Kidney tubule cell (primary cell): ENCODE results near the gene OLR1.
"Not testable (repeated sequence)": the region's sequence is repeated elsewhere in the genome, so short reads cannot be mapped to it uniquely, and the experiment has no call there.

ENCODE experiments used
- DNase-seq: peaks from one replicate; pipeline ENCODE4 v3.0.0-alpha.2; 2018; ENCODE audit warnings: low spot score

The OLR1 gene

GRCh38 chr12:10190558-10191388, 18.8 kb upstream of the OLR1 start:
- peak; percentile 64 for DNase-seq

GRCh38 chr12:10189653-10190052, 17.7 kb upstream of the OLR1 start:
- no peak for DNase-seq

GRCh38 chr12:10186958-10187357, 15.0 kb upstream of the OLR1 start:
- not testable (repeated sequence) for DNase-seq

GRCh38 chr12:10186299-10186698, 14.4 kb upstream of the OLR1 start:
- DNase-seq, result no peak

- no peak for DNase-seq
Measured at GRCh38 chr12:10184261-10184843, 12.4 kb upstream of the OLR1 start.

GRCh38 chr12:10182354-10183049, 10.6 kb upstream of the OLR1 start:
- peak; percentile 47 for DNase-seq

- peak; percentile 43 for DNase-seq
Measured at GRCh38 chr12:10179776-10180181, 7.8 kb upstream of the OLR1 start.

- DNase-seq, result peak; percentile 61
Measured at GRCh38 chr12:10178821-10179220, 6.9 kb upstream of the OLR1 start, which contains the start of gene TMEM52B. Gene TMEM52B (plus strand): TSS chr12:10179032. CDS start chr12:10179575, 543 bp downstream.

- DNase-seq, result peak; percentile 33
Measured at GRCh38 chr12:10175846-10176636, 4.1 kb upstream of the OLR1 start.

- no peak for DNase-seq
Measured at GRCh38 chr12:10174986-10175614, 3.2 kb upstream of the OLR1 start.

- peak; percentile 30 for DNase-seq
Measured at GRCh38 chr12:10170216-10170615, 1.7 kb downstream of the OLR1 start.

- no peak for DNase-seq
Measured at GRCh38 chr12:10169104-10169503, 2.8 kb downstream of the OLR1 start.

- no peak for DNase-seq
Measured at GRCh38 chr12:10167599-10167998, 4.3 kb downstream of the OLR1 start.

GRCh38 chr12:10165421-10165820, 6.5 kb downstream of the OLR1 start:
- no peak for DNase-seq

- no peak for DNase-seq
Measured at GRCh38 chr12:10163084-10163483, 8.8 kb downstream of the OLR1 start.

GRCh38 chr12:10160617-10161385, 11.1 kb downstream of the OLR1 start:
- DNase-seq, result peak; percentile 38

GRCh38 chr12:10159280-10159679, 12.7 kb downstream of the OLR1 start:
- no peak for DNase-seq

- DNase-seq, result no peak
Measured at GRCh38 chr12:10158406-10158805, 13.5 kb downstream of the OLR1 start.

GRCh38 chr12:10155966-10156365, 16.0 kb downstream of the OLR1 start:
- DNase-seq, result no peak

- no peak for DNase-seq
Measured at GRCh38 chr12:10154145-10154496, 17.8 kb downstream of the OLR1 start.
